Measurements from ENCODE around the gene EPN2. TPM values are rescaled to one million over a fixed set of nuclear protein-coding genes. Genes with fewer than 3 reads are reported as not detected.

Gene EPN2
- total and polyA plus RNA-seq, 3 donors from 2014 or later = 60.0 to 66.5 (median 61.1) TPM

GRCh38 chr17:19301274-19301951 lies 64.2 kb downstream of the EPN2 start:
- H3K9me3 ChIP-seq = no peaks in the 10 kb centered on the region
- 85 to 92% methylated on average over 5 of the region's 5 CpGs for WGBS, 2 donors
- TF ChIP-seq, protein P1, sequence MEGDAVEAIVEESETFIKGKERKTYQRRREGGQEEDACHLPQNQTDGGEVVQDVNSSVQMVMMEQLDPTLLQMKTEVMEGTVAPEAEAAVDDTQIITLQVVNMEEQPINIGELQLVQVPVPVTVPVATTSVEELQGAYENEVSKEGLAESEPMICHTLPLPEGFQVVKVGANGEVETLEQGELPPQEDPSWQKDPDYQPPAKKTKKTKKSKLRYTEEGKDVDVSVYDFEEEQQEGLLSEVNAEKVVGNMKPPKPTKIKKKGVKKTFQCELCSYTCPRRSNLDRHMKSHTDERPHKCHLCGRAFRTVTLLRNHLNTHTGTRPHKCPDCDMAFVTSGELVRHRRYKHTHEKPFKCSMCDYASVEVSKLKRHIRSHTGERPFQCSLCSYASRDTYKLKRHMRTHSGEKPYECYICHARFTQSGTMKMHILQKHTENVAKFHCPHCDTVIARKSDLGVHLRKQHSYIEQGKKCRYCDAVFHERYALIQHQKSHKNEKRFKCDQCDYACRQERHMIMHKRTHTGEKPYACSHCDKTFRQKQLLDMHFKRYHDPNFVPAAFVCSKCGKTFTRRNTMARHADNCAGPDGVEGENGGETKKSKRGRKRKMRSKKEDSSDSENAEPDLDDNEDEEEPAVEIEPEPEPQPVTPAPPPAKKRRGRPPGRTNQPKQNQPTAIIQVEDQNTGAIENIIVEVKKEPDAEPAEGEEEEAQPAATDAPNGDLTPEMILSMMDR (IDR thresholded peaks at IDR 0.05) = no peak
- no peak for TF ChIP-seq POLR2A (IDR thresholded peaks at IDR 0.05)
- intact Hi-C loops (cut with DNase I; ENCODE audit: low total_unique reads) = no loop called here
- no peaks in the 10 kb centered on the region for H3K27me3 ChIP-seq
- H3K4me3 ChIP-seq = no peak overlapping the region
- peaks cover 40% of the 10 kb centered on the region for H3K4me1 ChIP-seq
- H3K36me3 ChIP-seq (ENCODE audit: low read depth, missing control alignments) = no peaks in the 10 kb centered on the region
- no peak overlapping the region for H3K27ac ChIP-seq
- DNase-seq = no peak

- Histone ChIP-seq H3K27me3 (no peaks in the 10 kb centered on the region), H3K4me1 (peaks cover 40% of the 10 kb centered on the region), H3K9me3 (no peaks in the 10 kb centered on the region), H3K4me3 (no peak overlapping the region), H3K27ac (no peak overlapping the region), H3K36me3 (ENCODE audit: low read depth, missing control alignments) (no peaks in the 10 kb centered on the region)
- 94 to 97% methylated on average over 7 of the region's 9 CpGs for WGBS, 2 donors
- intact Hi-C loops (cut with DNase I; ENCODE audit: low total_unique reads) = no loop called here
- DNase-seq = no peak
- TF ChIP-seq, protein P1 (IDR thresholded peaks at IDR 0.05) = no peak
- TF ChIP-seq POLR2A (IDR thresholded peaks at IDR 0.05) = no peak
Observed at GRCh38 chr17:19301973-19302372, 64.8 kb downstream of the EPN2 start.

DNA sequence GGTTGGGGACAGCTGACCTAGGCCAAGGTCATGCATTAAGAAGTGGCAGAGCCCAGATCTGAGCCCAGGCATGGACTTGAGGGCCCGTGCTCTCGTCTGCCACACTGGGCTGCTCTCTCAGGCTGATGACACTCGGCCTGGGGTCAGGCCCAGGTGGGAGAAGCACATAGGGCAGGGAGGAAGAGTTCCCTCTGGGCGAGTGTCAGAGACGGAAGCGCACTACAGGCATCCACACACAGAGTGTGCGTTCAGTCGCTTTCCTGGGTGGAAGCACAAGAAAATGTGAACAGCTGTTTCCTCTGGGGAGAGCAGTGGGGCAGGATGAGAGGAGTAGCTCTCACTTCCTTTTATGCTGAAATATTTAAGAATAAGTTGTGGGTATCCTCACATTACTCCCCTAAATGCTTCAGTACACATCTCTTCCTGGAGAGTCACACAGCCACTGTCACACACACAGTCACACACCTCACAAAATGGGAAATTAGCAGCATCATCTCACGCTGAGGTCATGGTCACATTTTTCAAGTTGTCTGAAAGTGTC lies 65.7 kb downstream of the EPN2 start:
- no peak for TF ChIP-seq POLR2A (IDR thresholded peaks at IDR 0.05)
- TF ChIP-seq, protein P1 (IDR thresholded peaks at IDR 0.05) = no peak
- no peaks in the 10 kb centered on the region for H3K27me3 ChIP-seq
- H3K4me1 ChIP-seq = peaks cover 40% of the 10 kb centered on the region
- intact Hi-C loops (cut with DNase I; ENCODE audit: low total_unique reads) = no loop called here
- no peaks in the 10 kb centered on the region for H3K9me3 ChIP-seq
- no peaks in the 10 kb centered on the region for H3K36me3 ChIP-seq (ENCODE audit: low read depth, missing control alignments)
- DNase-seq = no peak
- no peak overlapping the region for H3K4me3 ChIP-seq
- 69 to 81% methylated on average over 3 to 9 of the region's 9 CpGs for WGBS, 2 donors
- peak overlapping the region in 1 of 2 donors; percentile 24 for H3K27ac ChIP-seq

GRCh38 chr17:19303367-19303776 lies 66.2 kb downstream of the EPN2 start:
- H3K27ac ChIP-seq = no peak overlapping the region
- no peak for TF ChIP-seq POLR2A (IDR thresholded peaks at IDR 0.05)
- TF ChIP-seq, protein P1 (IDR thresholded peaks at IDR 0.05) = no peak
- WGBS, 2 donors = 88 to 93% methylated on average over 9 of the region's 9 CpGs
- no peak overlapping the region for H3K4me3 ChIP-seq
- H3K9me3 ChIP-seq = no peaks in the 10 kb centered on the region
- peaks cover 36% of the 10 kb centered on the region for H3K4me1 ChIP-seq
- no peaks in the 10 kb centered on the region for H3K36me3 ChIP-seq (ENCODE audit: low read depth, missing control alignments)
- no peak for DNase-seq
- intact Hi-C loops (cut with DNase I; ENCODE audit: low total_unique reads) = no loop called here
- no peaks in the 10 kb centered on the region for H3K27me3 ChIP-seq

DNA sequence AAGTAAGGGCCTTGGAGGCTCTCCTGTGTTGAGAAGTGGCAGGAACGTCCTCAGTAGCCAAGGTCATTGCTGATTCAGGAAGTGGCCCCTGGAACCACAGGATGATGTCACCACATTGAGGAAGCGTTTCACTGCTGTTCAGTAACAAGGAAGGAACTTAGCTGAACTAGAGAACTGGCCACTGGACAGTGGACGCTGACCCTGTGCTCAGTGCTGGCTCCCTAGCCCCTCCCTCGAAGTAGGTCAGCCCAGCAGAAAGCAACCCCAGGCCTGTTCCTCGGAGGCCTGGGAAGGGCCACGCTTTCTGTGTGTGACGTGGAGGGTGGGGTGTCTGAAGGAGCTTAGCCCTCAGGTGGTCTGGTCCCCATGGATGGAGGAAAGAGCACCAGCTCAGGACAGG lies 67.0 kb downstream of the EPN2 start:
- Histone ChIP-seq H3K4me3 (no peak overlapping the region), H3K36me3 (ENCODE audit: low read depth, missing control alignments) (no peaks in the 10 kb centered on the region), H3K27me3 (no peaks in the 10 kb centered on the region), H3K9me3 (no peaks in the 10 kb centered on the region), H3K4me1 (peaks cover 33% of the 10 kb centered on the region), H3K27ac (no peak overlapping the region)
- intact Hi-C loops (cut with DNase I; ENCODE audit: low total_unique reads) = no loop called here
- TF ChIP-seq POLR2A (IDR thresholded peaks at IDR 0.05) = no peak
- TF ChIP-seq, protein P1 (IDR thresholded peaks at IDR 0.05) = no peak
- 64 to 66% methylated on average over 7 of the region's 7 CpGs for WGBS, 2 donors
- peak; percentile 33 for DNase-seq

Data from testis (tissue), 3 donors.